Endothelial cell of umbilical vein (primary cell): Measurements from ENCODE around the gene RMND5A. TPM values are rescaled to one million over a fixed set of nuclear protein-coding genes. Genes with fewer than 3 reads are reported as not detected.

Experiments
- BruUV-seq: library from RNA; stranded (reverse); fragments of 400-500 nt; replicated peaks from 2 replicates; lab custom pipeline; 2021; lab: Mats Ljungman, UMichigan
- CTCF ChIA-PET: fragments of 300-600, 350-600 bp; sonication (Branson Sonifier 250); formaldehyde crosslinking; loops from one replicate; lab custom pipeline; 2021; ENCODE audit warnings: antibody characterized with exemption, inconsistent platforms; lab: Charles Lee
- POLR2A ChIA-PET: fragments of 300-600, 350-600 bp; sonication (Branson Sonifier 250); formaldehyde crosslinking; loops from one replicate; lab custom pipeline; 2021; ENCODE audit warnings: antibody characterized with exemption, inconsistent platforms; lab: Charles Lee
- DNase-seq: peaks from one replicate; pipeline ENCODE4 v3.0.0-alpha.2; 2011; ENCODE audit warnings: low read depth, low spot score
- FAIRE-seq: peaks from 2 replicates; lab custom pipeline; 2011; peaks lifted over from hg19 to GRCh38; lab: Jason Lieb, UNC
- H2AFZ ChIP-seq: 2 replicates; pipeline ENCODE4 v1.6.0; 2012; ENCODE audit warnings: low read depth, low read length, control low read depth, inconsistent platforms
- H3K27ac ChIP-seq: 2 replicates; pipeline ENCODE4 v1.5.1; 2011; ENCODE audit warnings: low read depth, mild to moderate bottlenecking, control low read depth, low read length, moderate library complexity; ENCODE audit not compliant: insufficient read depth
- H3K27me3 ChIP-seq, 2 experiments: 2 replicates each; pipeline versions ENCODE4 v1.6.0 to v1.6.1; 2011; ENCODE audit warnings: low read length in 2 of 2, mixed read lengths in 1 of 2; ENCODE audit not compliant: control insufficient read depth in 2 of 2, insufficient read depth in 2 of 2
- H3K36me3 ChIP-seq, 2 experiments: 2 replicates in 1 of 2; 3 replicates in 1 of 2; pipeline ENCODE4 v1.5.1; 2011; ENCODE audit warnings: low read length in 2 of 2, mild to moderate bottlenecking in 1 of 2, moderate library complexity in 1 of 2; ENCODE audit not compliant: control insufficient read depth in 2 of 2, insufficient read depth in 2 of 2; ENCODE audit errors: extremely low read depth in 1 of 2
- H3K4me1 ChIP-seq: 3 replicates; pipeline ENCODE4 v1.5.1; 2011; ENCODE audit warnings: mild to moderate bottlenecking, low read length; ENCODE audit not compliant: control insufficient read depth, insufficient read depth; ENCODE audit errors: extremely low read depth
- H3K4me2 ChIP-seq: 2 replicates; pipeline ENCODE4 v1.6.1; 2011; ENCODE audit warnings: low read length, control low read depth, mixed read lengths; ENCODE audit not compliant: insufficient read depth
- H3K4me3 ChIP-seq, 3 experiments: fragments of 200-600 bp in 1 of 3; sonication (generic), shearing (Covaris generic) in 1 of 3; replicated peaks in 1 of 3; 2 replicates each; pipeline ENCODE4 v1.5.1; 2011 to 2016; ENCODE audit warnings: control low read depth in 3 of 3, low read length in 3 of 3, mild to moderate bottlenecking in 2 of 3, inconsistent platforms in 1 of 3, low read depth in 1 of 3, moderate library complexity in 1 of 3; ENCODE audit not compliant: insufficient read depth in 1 of 3
- H3K79me2 ChIP-seq: 2 replicates; pipeline ENCODE4 v1.6.0; 2012; ENCODE audit warnings: low read length, inconsistent platforms; ENCODE audit not compliant: control insufficient read depth, insufficient read depth
- H3K9ac ChIP-seq: replicated peaks from 2 replicates; pipeline ENCODE3; 2011; ENCODE audit warnings: low read length, control low read depth; ENCODE audit not compliant: insufficient read depth; ENCODE audit errors: extremely low read depth
- H3K9me1 ChIP-seq: replicated peaks from 3 replicates; pipeline ENCODE4 v1.6.0; 2011; ENCODE audit warnings: mild to moderate bottlenecking, low read length; ENCODE audit not compliant: control insufficient read depth, insufficient read depth; ENCODE audit errors: extremely low read depth
- H3K9me3 ChIP-seq: replicated peaks from 2 replicates; pipeline ENCODE4 v1.5.1; 2012; ENCODE audit warnings: low read length, inconsistent platforms; ENCODE audit not compliant: control insufficient read depth, insufficient read depth
- H4K20me1 ChIP-seq: replicated peaks from 2 replicates; pipeline ENCODE3; 2011; ENCODE audit warnings: mild to moderate bottlenecking, low read length; ENCODE audit not compliant: control insufficient read depth, insufficient read depth; ENCODE audit errors: extremely low read depth
- CTCF ChIP-seq, 2 donors: IDR thresholded peaks; 1 replicate in 1 of 2; 2 replicates in 1 of 2; pipeline ENCODE4 v1.5.1; 2011; ENCODE audit warnings: low read length in 2 of 2, mild to moderate bottlenecking in 2 of 2, moderate library complexity in 2 of 2, control low read depth in 1 of 2, inconsistent platforms in 1 of 2, low read depth in 1 of 2; ENCODE audit not compliant: insufficient read depth in 1 of 2; ENCODE audit errors: extremely low read depth in 1 of 2
- EZH2 ChIP-seq: IDR thresholded peaks from 2 replicates; pipeline ENCODE4 v1.6.1; 2012; ENCODE audit warnings: borderline replicate concordance, low read depth, mild to moderate bottlenecking, moderate library complexity, low read length, inconsistent platforms; ENCODE audit not compliant: severe bottlenecking
- FOS ChIP-seq: IDR thresholded peaks from 2 replicates; pipeline ENCODE4 v1.6.1; 2011; ENCODE audit warnings: mild to moderate bottlenecking, low read length, moderate library complexity, borderline replicate concordance; ENCODE audit not compliant: insufficient read depth
- GATA2 ChIP-seq: IDR thresholded peaks from 2 replicates; pipeline ENCODE4 v1.7.0; 2011; ENCODE audit warnings: low read depth, mild to moderate bottlenecking, moderate library complexity, mixed read lengths, low read length; ENCODE audit not compliant: insufficient read length, insufficient read depth
- JUN ChIP-seq: IDR thresholded peaks from 2 replicates; pipeline ENCODE4 v1.6.1; 2011; ENCODE audit warnings: borderline replicate concordance, low read depth; ENCODE audit not compliant: insufficient read length, insufficient read depth
- MAX ChIP-seq: IDR thresholded peaks from 2 replicates; pipeline ENCODE4 v1.6.1; 2011; ENCODE audit not compliant: insufficient read depth, insufficient read length
- MYC ChIP-seq: IDR thresholded peaks from one replicate; pipeline ENCODE4 v1.6.1; 2011; ENCODE audit warnings: mild to moderate bottlenecking, low read depth, low read length
- POLR2A ChIP-seq: IDR thresholded peaks from 2 replicates; pipeline ENCODE4 v1.6.1; 2012; ENCODE audit warnings: low read depth, mild to moderate bottlenecking, control low read depth, low read length
- POLR2AphosphoS5 ChIP-seq: IDR thresholded peaks from 2 replicates; pipeline ENCODE4 v1.6.1; 2012; ENCODE audit warnings: low read depth, mild to moderate bottlenecking, control low read depth, low read length, moderate library complexity; ENCODE audit not compliant: insufficient read depth
- dilution Hi-C: fragments of 300-500 bp; cut with MboI; formaldehyde crosslinking; loops from one replicate; pipeline ENCODE4 v1.15.0; 2019; ENCODE audit warnings: low sequenced_read_pairs; ENCODE audit not compliant: extremely low pct_ligation_motif_present
- intact Hi-C: fragments of 100-400 bp; cut with micrococcal nuclease; formaldehyde crosslinking; loops from one replicate; pipeline ENCODE4 v1.10.0; 2022
- polyA plus RNA-seq, 4 experiments: library from polyadenylated mRNA; depleted of rRNA in 3 of 4; stranded (reverse) in 3 of 4; unstranded in 1 of 4; fragments of >200 nt; gene quantifications; 2 replicates each; pipeline versions ENCODE4 v1.2.1 to v1.2.3, GENCODE V29; 2011 to 2012; ENCODE audit warnings: missing spikeins in 1 of 4
- total RNA-seq: library from RNA; stranded (reverse); gene quantifications from 2 replicates; pipeline ENCODE4 v1.2.3, GENCODE V29; 2021

The RMND5A gene
- total and polyA plus RNA-seq, 2 donors (not counting 3 experiments of a cell fraction or from before 2014, with no cell fraction given), result 10.8 to 21.5 TPM

GRCh38 chr2:86775338-86775737, 55.2 kb downstream of the RMND5A start:
- dilution Hi-C loops (no loop called here), intact Hi-C loops (no loop called here)
- TSS peak; percentile 14 for BruUV-seq
- H3K79me2 ChIP-seq, result no peaks in the 10 kb centered on the region
- H3K27me3 ChIP-seq, result no peaks in the 10 kb centered on the region
- no peak for DNase-seq
- H3K4me3 ChIP-seq, result no peak overlapping the region
- no peak overlapping the region for H3K27ac ChIP-seq
- H3K36me3 ChIP-seq, result peaks cover 0 to 12% of the 10 kb centered on the region in 2 experiments
- H2AFZ ChIP-seq, result no peak overlapping the region
- FAIRE-seq, result no peak
- H3K9me1 ChIP-seq, result no peaks in the 10 kb centered on the region
- CTCF ChIA-PET, result interaction anchor here (0.6 to 0.7 kb wide), 2 partner anchors 10 to 12 kb away, joined by 3 to 4 read pairs; no protein-coding TSS in a partner anchor
- no peaks in the 10 kb centered on the region for H3K4me1 ChIP-seq
- no peak overlapping the region for H3K9ac ChIP-seq
- H3K4me2 ChIP-seq, result no peak overlapping the region
- no peaks in the 10 kb centered on the region for H3K9me3 ChIP-seq
- no peaks in the 10 kb centered on the region for H4K20me1 ChIP-seq
- TF ChIP-seq GATA2 (no peak), POLR2A (no peak), FOS (no peak), POLR2AphosphoS5 (no peak), EZH2 (no peak), JUN (no peak), CTCF (IDR thresholded peaks at IDR 0.05; ENCODE audit: extremely low read depth in 1 of 2, insufficient read depth in 1 of 2, low read depth in 1 of 2, low read length in 2 of 2) (no peak), MYC (no peak), MAX (no peak)
- POLR2A ChIA-PET, result no interaction called here
